HEK293T (cell line): ENCODE data around the gene ARMC3.

Experiments used
- ARNT ChIP-seq: fragments of 450-650 bp; IDR thresholded peaks from 2 replicates; pipeline ENCODE4 v1.6.1; 2017; ENCODE audit warnings: mild to moderate bottlenecking
- BHLHE40 ChIP-seq: fragments of 450-650 bp; IDR thresholded peaks from 2 replicates; pipeline ENCODE4 v1.6.1; 2016; ENCODE audit warnings: mild to moderate bottlenecking, moderate library complexity, borderline replicate concordance
- CTBP1 ChIP-seq: fragments of 450-650 bp; IDR thresholded peaks from 2 replicates; pipeline ENCODE4 v1.6.1; 2016; ENCODE audit warnings: borderline replicate concordance
- ELF4 ChIP-seq: fragments of 450-650 bp; IDR thresholded peaks from 2 replicates; pipeline ENCODE4 v1.6.1; 2017; ENCODE audit warnings: antibody characterized with exemption
- FOXK2 ChIP-seq: fragments of 450-650 bp; IDR thresholded peaks from 2 replicates; pipeline ENCODE4 v1.6.1; 2016; ENCODE audit warnings: mild to moderate bottlenecking
- FOXM1 ChIP-seq: fragments of 450-650 bp; IDR thresholded peaks from 2 replicates; pipeline ENCODE4 v1.6.1; 2017; ENCODE audit warnings: mild to moderate bottlenecking, borderline replicate concordance
- HDGF ChIP-seq: fragments of 450-650 bp; IDR thresholded peaks from 2 replicates; pipeline ENCODE4 v1.6.1; 2017; ENCODE audit warnings: antibody characterized with exemption, borderline replicate concordance
- LEF1 ChIP-seq: fragments of 450-650 bp; IDR thresholded peaks from 2 replicates; pipeline ENCODE4 v1.6.1; 2017; ENCODE audit warnings: mild to moderate bottlenecking, borderline replicate concordance
- NFRKB ChIP-seq: fragments of 450-650 bp; IDR thresholded peaks from 2 replicates; pipeline ENCODE4 v1.6.1; 2016; ENCODE audit warnings: mild to moderate bottlenecking, moderate library complexity
- PKNOX1 ChIP-seq: fragments of 450-650 bp; IDR thresholded peaks from 2 replicates; pipeline ENCODE4 v1.6.1; 2016
- SP1 ChIP-seq: fragments of 450-650 bp; IDR thresholded peaks from 2 replicates; pipeline ENCODE4 v1.6.1; 2017
- SUZ12 ChIP-seq: fragments of 450-650 bp; IDR thresholded peaks from 2 replicates; pipeline ENCODE4 v1.6.1; 2016; ENCODE audit warnings: mild to moderate bottlenecking
- ZNF384 ChIP-seq: fragments of 450-650 bp; IDR thresholded peaks from 2 replicates; pipeline ENCODE4 v1.6.1; 2016

GRCh38 chr10:23058366-23058765 lies 130.5 kb downstream of the ARMC3 start:
- TF ChIP-seq LEF1: no peak
- TF ChIP-seq FOXK2: no peak
- no peak for TF ChIP-seq SUZ12
- no peak for TF ChIP-seq FOXM1
- no peak for TF ChIP-seq HDGF
- TF ChIP-seq ARNT: no peak
- no peak for TF ChIP-seq CTBP1
- TF ChIP-seq SP1: no peak
- no peak for TF ChIP-seq ELF4
- no peak for TF ChIP-seq BHLHE40
- TF ChIP-seq ZNF384: no peak
- TF ChIP-seq PKNOX1: no peak
- TF ChIP-seq NFRKB: no peak
